Endometrium (tissue), 2 donors: Measurements from ENCODE around the gene SCGB3A1.

Experiments
- FAIRE-seq: peaks from 2 replicates; lab custom pipeline; 2012; peaks lifted over from hg19 to GRCh38; lab: Jason Lieb, UNC
- donor health status: control.
- donor health status: control.

The SCGB3A1 gene

DNA sequence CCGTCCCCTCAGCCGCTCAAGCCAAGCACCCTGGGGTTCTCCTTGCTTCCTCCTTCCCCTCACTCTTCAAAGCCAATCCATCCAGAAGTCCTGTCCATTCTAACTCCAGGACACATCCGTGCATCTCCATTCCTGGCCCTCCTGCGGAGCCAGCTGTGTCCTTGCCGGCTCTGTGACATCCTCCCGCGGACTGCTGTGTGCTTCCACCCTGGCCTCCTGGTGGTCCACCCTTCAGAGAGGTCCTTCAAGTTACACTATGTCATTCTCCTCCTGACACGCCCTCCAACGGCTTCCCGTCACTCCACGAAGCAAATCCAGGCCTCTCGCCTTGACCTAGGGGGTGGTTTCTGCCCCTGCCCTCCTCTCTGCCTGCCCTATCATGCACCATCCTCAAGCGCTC is 13.0 kb upstream of the SCGB3A1 start:
- no peak for FAIRE-seq

DNA sequence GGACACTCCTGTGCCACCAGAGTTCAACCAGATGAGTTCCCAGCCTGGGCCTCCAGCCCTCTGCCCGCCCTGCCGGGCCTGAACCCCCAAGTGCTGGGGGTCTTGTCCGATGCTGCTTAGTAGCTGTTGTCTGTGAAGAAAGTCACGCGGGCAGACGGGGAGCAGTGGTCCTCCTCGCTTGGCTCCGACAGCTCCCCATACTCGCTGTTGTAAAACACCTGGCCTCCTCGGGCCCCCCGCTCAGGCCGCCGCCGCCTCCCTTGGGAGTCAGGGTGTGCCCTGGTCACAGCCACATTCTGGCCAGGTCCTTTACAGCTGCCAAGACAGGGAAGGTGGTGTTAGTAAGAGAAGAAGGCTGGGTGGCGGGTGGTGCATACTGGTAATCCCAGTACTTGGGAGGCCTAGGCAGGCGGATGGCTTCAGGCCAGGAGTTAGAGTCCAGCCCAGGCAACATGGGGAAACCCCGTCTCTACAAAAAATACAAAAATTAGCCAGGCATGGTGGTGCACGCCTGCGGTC is 11.8 kb upstream of the SCGB3A1 start:
- no peak for FAIRE-seq

DNA sequence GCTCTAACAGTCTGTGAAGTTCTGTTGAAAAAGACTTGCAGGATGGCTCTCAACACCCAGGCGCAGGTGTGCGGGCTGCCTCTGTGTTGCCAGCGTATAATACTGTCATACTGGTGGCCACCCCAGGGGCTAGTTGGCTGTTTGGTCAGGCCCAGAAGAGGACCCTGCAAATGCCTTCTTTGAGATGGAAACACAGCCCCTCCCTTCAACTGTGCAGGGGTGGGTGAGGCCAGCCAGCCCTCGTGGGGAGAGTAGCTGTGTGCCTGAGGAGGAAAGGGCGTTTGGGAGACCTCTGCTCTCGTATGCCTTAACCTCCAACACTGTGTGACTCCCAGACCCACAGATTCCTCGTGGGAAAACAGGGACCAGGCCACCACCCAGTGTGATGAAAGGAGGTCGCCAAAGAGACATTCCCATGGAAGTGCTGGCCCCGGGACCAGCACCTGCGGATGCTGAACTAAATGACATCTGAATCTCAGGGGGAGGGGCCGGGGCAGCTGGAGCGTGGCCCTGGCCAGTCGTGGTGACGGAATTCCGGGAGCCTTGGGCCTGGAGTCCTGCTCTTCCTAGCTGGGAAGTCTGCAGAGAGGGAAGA is 11.3 kb upstream of the SCGB3A1 start:
- no peak for FAIRE-seq

DNA sequence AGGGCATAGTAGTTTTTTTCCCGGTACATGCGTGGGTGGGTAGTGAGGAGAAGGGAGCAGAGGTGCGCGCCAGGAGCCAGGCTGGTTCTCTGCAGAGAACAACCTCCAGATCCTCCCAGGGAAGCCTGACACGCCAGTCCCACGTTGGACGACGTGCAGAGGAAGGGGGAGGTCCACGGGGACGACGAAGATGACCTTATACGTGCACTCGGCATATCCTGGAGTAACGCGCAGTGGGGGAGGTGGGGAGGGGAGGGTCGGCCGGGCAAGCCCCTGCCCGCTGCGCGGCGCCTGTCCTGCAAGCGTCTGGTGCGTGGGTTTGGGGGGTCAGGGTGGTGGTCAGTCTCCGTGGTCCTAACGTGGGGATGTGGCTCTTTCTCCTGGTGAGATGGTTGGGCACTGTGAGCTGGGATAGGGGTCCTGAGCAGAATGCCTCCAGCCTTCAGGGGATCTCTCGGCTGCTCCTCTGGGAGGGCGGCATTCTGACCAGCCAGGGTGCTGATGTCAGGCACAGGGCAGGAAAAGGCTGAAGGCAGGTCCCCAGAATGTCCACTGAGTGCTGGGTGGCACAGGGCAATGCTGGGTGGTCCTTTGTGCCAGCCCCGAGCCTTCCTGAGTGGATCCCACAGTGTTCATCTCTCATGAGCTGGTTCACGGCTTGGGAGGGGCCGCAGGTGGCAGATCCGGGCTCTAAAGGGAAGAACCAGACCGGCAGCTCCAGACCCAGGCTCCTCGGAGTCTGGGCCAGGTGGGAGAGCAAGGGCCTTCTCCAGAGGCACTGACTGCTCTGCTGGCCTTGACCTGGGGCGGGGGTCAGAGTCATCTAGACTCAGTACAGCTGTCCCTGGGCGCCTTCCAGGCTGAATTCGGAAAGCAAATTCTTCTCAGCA is 10.5 kb upstream of the SCGB3A1 start:
- no peak for FAIRE-seq

DNA sequence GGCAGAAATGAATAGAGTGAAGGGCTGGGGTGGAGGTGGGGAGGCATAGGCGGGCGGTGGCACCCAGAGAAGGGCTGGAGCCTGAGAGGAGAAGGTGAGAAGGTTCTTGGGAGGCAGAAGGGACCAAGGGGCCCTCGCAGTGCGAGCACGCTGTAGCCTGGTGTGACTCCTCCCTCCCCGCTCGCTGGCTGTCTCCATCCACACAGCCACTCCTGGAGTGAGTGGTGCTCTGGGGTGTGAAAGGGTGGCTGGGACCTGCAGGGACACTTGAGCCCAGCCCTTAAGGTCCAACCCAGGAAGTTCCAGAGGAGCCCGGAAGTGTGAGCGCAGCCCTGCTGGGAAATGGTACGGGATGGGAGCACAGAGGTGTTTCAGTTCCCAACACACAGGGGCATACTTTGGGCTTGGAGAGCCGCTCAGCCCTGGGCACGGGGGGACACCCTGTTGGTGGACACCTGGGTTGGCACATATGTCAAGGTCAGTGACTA is 9.3 kb upstream of the SCGB3A1 start:
- no peak for FAIRE-seq

DNA sequence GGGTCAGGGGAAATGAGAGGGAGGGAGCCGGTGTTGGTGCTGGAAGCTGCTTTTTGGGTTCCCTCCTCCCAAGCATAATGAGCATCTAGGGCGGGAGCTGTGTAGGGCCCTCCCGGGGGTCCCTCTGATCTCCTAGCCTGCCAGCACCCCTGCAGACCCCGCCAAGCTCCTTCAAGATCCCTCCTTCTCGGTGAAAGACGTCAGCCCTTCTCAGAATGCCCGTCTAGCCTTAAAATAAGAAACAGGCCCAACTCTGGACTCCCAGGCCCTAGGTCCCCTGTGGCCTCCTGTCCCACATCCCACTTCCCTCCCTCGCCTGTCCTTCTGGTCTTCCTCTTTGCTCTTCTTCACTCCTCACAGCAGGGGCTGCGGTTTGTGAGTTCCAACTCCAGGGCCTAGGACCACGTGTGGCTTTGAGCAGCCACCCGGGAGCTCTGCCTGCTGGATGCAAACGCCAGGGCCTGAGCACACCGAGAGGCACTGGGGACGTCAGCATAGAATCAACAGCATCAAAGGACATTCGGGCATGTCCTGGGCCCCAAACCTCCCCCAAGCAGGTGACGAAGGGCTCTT is 8.8 kb upstream of the SCGB3A1 start:
- FAIRE-seq: no peak

DNA sequence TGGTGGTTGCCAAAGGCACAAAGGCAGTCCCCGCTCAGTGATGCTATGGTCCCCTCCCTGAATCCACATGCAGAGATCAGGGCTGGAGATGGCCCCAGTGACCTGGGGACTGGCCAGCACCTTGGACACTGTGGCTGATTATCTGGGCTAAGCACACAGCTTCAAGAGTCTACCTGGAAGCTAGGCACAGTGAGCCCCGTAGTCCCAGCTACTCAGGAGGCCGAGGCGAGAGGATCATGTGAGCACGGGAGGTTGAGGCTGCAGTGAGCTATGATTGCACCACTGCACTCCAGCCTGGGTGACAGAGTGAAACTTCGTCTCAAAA is 8.3 kb upstream of the SCGB3A1 start:
- no peak for FAIRE-seq

DNA sequence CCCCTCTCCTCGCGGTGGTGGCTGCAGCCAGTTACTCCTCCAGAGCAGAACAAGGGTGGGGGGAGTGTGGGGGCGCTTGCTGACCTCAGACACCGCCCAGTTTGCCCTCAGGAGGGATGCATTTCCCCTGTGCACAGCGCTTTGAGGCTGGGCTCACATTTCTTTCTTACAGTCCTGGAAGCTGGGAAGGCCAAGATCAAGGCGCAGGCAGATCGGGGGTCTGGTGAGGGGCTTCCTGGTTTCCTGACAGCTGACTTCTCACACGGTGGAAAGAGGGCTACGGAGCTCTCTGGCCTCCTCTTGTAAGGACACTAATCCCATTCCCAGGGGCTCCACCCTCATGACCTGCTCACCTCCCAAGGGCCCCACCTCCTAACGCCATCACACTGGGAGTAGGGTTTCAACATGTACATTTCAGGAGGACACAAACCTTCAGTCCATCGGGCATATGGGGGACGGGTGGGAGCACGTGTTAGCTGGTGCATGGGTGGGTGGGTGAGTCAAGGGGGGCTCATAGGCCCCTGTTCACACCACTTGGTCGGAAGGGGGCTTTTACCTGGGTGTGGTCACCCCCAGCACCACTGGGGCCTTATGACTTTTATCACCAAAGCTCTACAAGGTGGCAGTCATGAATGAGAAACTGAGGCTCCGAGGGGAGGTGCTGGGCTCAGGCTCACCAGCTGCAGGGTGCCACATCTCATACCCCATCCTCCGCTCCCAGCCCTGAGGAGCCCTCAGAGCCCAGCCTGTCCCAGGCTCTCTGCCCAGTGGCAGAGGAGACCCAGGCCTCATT is 7.7 kb upstream of the SCGB3A1 start:
- no peak for FAIRE-seq

DNA sequence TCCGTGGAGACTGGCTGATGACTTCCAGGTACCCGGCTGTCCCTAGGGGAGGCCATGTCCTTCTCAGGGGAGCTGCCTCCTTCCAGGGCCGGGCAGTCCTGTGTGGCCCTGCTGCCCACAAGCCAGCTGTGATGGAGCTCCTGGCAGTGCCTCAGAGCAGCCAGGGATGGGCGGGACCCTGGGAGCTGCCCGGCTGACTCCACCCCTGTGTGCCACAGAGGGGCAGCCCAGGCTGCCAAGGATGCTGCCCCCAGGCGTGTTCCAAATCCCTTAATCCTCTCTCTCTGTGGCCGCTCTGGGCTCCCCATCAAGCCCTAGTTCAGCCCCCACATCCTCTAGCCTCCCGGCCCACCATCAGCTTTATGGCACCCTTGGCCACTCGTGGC is 7.0 kb upstream of the SCGB3A1 start:
- no peak for FAIRE-seq

DNA sequence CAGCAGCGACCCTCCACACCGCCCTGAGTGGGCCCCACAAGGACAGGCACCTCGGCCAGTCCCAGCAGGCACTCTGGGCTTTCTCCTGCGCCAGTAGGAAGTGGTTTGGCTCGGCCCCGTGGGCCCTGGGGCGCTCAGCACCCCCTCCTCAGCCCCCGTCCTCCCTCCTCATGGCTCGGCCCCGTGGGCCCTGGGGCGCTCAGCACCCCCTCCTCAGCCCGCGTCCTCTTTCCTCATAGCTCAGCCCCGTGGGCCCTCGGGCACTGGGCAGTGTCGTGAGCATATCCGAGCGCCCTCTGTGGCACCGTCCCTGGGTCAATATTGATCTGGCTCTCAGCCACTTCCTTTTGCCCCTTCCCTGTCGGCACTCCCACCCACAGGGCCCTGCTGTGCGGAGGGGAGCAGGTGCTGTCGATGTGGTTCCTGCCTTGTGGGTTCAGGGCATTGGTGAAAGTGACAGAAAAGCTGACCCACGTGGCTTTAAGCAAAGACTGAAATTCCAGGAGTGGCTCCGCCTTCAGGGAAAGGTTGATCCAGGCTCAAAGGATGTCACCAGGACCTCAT is 5.5 kb upstream of the SCGB3A1 start:
- FAIRE-seq: no peak

DNA sequence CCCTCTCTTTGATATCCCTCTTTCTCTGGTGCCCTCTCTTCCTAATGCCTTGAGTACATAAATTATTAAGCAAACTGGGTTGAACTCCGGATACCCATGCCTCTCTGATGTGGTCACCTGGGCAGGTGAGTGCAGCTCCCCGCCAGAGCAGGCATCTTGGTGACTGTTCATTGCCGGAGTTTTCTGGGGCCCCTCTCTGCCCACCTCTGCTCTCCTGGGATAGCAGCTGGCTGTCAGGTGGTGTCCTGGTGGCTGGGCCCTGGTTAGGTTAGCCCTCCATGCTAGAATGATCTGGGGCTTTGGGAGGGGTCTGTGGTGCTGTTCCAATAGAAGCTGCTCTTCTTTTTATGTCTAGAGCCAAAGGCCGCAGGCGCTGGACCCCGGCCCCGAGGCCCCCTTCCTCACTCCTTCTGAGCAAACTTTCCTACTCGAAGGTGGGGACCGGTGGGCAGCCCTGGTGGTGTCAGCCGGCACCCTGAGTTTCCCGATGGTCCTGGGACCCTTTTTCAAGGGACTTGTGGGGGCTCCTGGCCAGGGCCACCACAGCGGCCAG is 4.9 kb upstream of the SCGB3A1 start:
- no peak for FAIRE-seq

DNA sequence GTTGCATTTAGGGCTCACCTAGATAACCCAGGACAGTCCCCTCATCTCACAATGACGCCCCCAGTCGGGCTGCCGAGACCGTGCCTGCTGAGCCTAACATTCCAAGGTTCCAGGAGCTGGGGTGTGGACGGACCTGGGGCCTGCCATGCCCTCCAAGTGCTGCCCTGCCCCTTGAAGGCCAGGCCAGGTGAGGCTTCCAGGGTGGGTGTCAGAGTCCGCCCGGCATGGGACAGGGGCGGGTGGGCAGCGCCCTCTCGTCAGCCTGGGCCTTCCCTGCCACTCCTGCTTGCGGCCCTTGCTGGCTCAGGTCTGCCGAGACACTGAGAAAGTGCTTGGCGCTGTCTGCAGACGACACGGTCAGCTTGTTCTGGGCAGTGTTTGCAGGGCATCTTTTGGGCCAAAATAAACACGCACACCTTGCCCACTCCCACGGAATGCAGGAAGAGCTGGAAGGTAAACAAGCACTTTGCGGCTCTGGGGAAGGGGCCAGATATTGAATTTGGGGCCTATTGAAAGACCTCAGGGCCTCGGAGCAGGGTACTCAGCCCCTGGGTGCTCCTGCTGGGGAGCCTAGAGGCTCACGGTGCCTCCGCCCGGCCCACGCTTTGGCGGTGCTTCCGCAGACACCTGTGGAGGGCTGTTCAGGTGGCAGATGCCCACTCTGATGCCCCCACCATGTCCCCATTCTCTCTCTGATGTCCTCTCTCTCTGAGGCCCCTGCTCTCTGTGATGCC is 4.2 kb upstream of the SCGB3A1 start:
- no peak for FAIRE-seq

DNA sequence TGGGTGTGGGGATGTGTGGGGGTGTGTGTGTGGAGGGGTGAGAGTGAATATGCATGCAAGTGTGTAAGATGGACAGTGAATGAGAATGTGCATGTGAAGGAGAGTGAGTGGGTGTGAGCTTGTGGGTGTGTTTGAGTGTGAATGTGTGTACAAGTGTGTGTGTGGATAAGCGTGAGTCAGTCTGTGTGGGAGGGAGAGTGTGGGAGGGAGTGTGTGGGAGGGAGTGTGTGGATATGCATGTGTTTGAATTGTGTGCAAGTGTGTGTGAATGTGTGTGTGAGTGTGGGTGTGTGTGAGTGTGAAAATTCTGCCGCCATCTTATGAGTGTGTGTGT is 3.7 kb upstream of the SCGB3A1 start:
- no peak for FAIRE-seq

DNA sequence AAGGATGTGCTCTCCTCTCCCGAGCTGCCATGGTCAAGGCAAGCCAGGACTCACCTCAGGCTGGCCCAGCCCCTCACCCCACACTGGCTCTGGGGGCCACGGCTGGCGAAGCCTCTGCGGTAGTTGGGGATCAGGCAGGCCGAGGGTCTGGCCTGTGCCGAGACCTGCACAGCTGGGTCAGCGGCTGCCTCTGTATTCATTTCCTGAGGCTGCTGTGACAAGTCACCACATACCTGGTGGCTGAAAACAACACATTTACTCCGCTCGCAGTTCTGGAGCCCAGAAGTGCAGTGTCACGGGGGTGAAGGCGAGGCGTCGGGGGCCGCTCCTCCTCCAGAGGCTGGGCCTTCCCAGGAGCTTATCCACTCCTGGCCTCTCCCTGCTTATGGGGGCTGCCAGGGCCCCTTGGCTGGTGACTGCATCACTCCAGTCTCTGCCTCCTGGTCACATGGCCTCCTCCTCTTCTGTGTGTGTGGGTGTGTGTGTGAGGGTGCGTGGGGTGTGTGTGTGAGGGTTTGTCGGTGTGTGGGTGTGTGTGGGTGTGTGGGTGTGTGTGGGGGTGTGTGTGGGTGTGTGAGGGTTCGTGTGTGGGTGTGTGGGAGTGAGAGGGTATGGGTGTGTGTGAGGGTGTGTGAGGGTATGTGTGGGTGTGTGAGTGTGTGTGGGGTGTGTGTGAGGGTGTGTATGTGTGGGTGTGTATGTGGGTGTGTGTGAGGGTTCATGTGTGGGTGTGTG is 3.2 kb upstream of the SCGB3A1 start:
- no peak for FAIRE-seq

DNA sequence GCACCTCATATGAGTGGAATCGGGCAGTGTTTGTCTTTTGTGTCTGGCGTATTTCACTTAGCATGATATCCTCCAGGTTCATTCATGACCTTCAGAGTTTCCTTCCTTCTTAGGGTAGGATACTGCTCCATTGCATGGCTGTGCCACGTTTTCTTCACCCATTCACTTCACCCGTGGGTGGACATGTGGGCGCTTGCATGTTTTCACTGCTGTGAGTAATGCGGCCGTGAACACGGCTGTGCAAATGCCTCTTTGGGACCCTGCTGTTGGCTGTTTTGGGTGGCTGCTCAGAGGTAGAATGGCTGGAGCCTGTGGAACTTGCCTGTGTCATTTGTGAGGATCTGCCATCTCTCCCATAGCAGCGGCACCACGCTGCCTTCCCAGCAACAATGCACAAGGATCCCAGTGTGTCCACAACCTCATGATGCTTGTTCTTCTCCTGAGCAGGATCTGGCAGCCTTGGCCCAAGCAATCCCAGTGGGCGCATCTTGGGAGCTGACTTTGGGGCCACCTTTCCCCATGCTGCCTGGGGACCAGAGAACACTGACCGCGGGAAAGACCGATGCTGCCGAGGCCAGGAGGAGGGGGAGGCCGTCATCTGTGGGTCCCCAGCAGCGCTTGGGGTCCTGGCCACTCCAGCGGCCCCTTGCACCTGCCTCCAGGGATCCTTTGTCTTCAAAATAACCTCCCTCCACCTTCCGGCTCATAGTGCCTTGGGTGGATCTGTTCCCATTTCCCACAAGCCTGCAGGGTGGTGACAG is 2.3 kb upstream of the SCGB3A1 start:
- no peak for FAIRE-seq

DNA sequence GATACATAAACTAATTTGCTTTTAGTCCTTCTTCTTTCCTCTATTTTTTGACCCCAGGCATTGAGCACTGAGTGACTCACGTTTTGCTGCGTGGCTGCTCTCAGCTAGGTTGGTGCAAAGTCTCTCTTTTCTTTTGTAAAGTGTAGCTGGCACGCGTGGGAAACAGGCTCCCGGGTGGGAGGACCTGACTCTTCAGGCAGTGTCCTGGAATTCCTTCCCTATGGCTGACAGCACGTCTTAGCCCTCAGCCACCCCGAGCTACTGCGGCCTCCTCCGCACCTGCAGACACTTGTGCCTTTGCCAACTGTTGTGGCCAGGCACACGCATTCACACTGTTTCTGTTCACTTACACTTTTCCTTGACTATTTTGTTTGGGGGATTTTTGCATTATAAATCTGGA is 877 bp upstream of the SCGB3A1 start:
- no peak for FAIRE-seq

DNA sequence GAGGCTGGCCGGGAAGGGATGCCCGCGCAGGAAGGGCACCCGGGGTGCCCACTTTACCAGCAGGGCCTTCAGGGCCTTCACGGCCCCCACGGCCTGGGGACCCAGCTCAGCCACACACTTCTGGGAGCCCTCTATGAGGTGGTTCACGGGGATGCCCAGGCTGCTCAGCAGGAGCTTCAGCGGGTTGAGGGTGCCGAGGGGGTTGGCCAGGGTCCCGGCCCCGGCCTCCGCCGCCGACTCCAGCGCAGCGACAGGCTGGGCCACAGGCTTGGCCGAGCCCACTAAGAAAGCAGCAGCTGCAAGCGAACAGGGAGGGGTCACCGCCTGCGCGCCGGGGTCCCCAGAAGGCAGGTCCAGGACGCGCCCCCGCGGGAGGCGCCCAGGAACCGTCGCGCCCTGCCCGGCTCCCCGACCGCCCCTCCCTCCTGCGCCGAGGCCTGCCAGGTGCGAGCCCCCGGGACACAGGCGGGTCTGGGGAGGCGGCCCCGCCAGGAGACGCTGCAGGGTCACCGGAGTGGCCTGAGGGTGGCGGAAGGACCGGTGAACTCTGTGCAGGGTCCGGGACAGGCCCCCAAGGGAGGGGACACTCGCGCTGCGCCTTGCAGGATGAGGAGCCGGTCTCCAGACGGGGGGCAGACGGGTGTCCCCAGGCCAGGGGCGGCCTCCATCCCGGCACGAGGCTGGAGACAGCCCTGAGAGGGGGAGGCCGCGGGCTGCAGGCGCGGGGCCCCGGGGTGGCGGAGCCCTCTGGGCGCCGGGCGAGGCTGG is 572 bp downstream of the SCGB3A1 start:
- FAIRE-seq: no peak

DNA sequence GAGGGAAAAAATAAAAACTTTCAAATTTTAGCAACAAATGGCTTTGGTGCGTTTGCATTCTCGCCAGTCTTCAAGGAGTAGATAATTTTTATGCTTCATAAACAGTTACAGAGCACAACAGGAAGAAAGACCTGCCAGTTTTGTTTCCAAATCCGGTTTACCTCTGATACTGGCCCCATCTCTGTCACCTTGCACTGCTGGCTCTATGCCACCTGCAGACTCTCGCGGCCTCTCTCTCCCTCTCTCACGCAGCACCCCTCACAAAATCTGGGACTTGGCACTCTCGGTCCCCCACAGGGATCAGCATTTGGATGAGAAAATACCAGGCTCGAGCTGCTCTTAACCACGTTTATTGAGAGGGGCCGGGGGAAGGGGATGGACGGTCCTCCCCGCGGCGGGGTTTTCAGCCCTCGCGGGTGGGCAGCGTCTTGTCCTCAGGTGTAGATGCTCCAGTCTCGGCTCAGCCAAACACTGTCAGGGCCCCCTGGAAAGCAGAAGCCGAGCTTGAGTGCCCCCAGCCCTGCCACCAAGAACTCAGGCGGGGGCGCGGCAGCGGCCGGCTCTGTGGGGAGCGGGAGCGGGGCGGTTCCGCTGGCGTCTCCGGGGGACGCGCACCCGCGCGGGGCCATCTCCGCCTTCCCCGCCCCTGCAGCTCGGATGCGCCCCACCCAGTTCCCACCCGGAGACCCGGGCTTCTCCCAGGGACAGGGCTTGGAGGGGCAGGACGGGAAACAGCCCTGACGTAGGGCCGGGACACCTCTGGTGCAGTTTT is 1.3 kb downstream of the SCGB3A1 start:
- no peak for FAIRE-seq
